Mammary epithelial cell (primary cell): Measurements from ENCODE around the gene MAML2.

ENCODE experiments used
- EZH2 ChIP-seq: IDR thresholded peaks from 2 replicates; pipeline ENCODE4 v1.6.1; 2012; ENCODE audit warnings: low read length, inconsistent platforms, borderline replicate concordance
- TF ChIP-seq, protein P1 (sequence below), 2 donors: IDR thresholded peaks in 1 of 2; conservative IDR thresholded peaks in 1 of 2; 2 replicates each; pipeline ENCODE4 v1.5.1; 2011 to 2012; ENCODE audit warnings: inconsistent platforms in 2 of 2, low read length in 2 of 2, mild to moderate bottlenecking in 2 of 2, control low read depth in 1 of 2, low read depth in 1 of 2; ENCODE audit not compliant: insufficient read depth in 1 of 2; ENCODE audit errors: extremely low read depth in 1 of 2

DNA sequence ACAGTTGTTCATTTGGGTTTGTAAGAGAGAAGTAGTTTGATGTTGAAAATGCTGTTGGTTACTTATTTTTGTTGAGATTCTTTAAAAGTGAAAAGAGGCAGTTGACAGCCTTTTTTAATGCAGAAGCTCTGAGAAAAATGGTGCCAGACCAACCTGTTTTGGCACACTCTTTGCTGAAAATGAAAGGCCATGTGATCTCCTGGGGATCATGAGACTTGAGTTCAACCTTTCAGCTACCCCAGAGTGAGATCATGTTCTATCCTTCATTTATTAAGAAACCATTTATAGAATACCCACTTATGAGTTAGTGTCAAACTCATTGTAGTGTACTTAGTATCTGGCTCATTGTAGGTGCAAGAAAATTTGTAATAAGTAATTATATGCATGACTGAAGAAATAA is 196.2 kb downstream of the MAML2 start:
- TF ChIP-seq, protein P1, sequence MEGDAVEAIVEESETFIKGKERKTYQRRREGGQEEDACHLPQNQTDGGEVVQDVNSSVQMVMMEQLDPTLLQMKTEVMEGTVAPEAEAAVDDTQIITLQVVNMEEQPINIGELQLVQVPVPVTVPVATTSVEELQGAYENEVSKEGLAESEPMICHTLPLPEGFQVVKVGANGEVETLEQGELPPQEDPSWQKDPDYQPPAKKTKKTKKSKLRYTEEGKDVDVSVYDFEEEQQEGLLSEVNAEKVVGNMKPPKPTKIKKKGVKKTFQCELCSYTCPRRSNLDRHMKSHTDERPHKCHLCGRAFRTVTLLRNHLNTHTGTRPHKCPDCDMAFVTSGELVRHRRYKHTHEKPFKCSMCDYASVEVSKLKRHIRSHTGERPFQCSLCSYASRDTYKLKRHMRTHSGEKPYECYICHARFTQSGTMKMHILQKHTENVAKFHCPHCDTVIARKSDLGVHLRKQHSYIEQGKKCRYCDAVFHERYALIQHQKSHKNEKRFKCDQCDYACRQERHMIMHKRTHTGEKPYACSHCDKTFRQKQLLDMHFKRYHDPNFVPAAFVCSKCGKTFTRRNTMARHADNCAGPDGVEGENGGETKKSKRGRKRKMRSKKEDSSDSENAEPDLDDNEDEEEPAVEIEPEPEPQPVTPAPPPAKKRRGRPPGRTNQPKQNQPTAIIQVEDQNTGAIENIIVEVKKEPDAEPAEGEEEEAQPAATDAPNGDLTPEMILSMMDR (conservative IDR thresholded peaks at IDR 0.05 in 1 of 2, IDR thresholded peaks at IDR 0.05 in 1 of 2; ENCODE audit: extremely low read depth in 1 of 2, insufficient read depth in 1 of 2, low read depth in 1 of 2, low read length in 2 of 2): no peak
- TF ChIP-seq EZH2: no peak
